GM23338 (cell line): ENCODE data around the gene TMEM53.

Experiments
- CREB1 ChIP-seq: fragments of 250-450 bp; sonication (Bioruptor Pico); IDR thresholded peaks from 2 replicates; pipeline ENCODE4 v1.5.0; 2020; ENCODE audit warnings: low read depth, mild to moderate bottlenecking, moderate library complexity
- CTCF ChIP-seq, 2 experiments: fragments of 200-600 bp in 1 of 2; sonication (generic) in 1 of 2; conservative IDR thresholded peaks; 2 replicates each; pipeline versions ENCODE4 v1.5.1 to v1.6.1; 2016 to 2017; ENCODE audit warnings: antibody characterized with exemption in 2 of 2, low read depth in 2 of 2, mild to moderate bottlenecking in 2 of 2, moderate library complexity in 1 of 2
- ETS1 ChIP-seq: IDR thresholded peaks from 2 replicates; pipeline ENCODE4 v1.6.1; 2016; ENCODE audit warnings: antibody characterized with exemption
- EZH2 ChIP-seq: fragments of 200-600 bp; sonication (generic); IDR thresholded peaks from one replicate; pipeline ENCODE4 v1.8.0; 2017; ENCODE audit warnings: antibody characterized with exemption, mild to moderate bottlenecking, low read depth; ENCODE audit not compliant: unreplicated experiment
- EZH2phosphoT487 ChIP-seq: fragments of 200-600 bp; sonication (generic); IDR thresholded peaks from one replicate; pipeline ENCODE4 v1.8.1; 2018; ENCODE audit warnings: antibody characterized with exemption; ENCODE audit not compliant: unreplicated experiment
- JUNB ChIP-seq: IDR thresholded peaks from one replicate; pipeline ENCODE4 v1.6.1; 2016; ENCODE audit warnings: antibody characterized with exemption; ENCODE audit not compliant: unreplicated experiment
- NANOG ChIP-seq: IDR thresholded peaks from 2 replicates; pipeline ENCODE4 v1.6.1; 2016; ENCODE audit warnings: antibody characterized with exemption, borderline replicate concordance
- POLR2AphosphoS5 ChIP-seq: IDR thresholded peaks from 2 replicates; pipeline ENCODE4 v1.6.1; 2016; ENCODE audit warnings: antibody characterized with exemption, low read depth
- REST ChIP-seq: IDR thresholded peaks from one replicate; pipeline ENCODE4 v1.6.1; 2018; ENCODE audit warnings: antibody characterized with exemption; ENCODE audit not compliant: unreplicated experiment
- STAT1 ChIP-seq: IDR thresholded peaks from one replicate; pipeline ENCODE4 v1.6.1; 2016; ENCODE audit warnings: antibody characterized with exemption; ENCODE audit not compliant: unreplicated experiment
- ZNF114 ChIP-seq: fragments of 250-450 bp; sonication (Bioruptor Pico); IDR thresholded peaks from 2 replicates; pipeline ENCODE4 v1.5.0; 2020; ENCODE audit warnings: mild to moderate bottlenecking, moderate library complexity
- ZNF331 ChIP-seq: fragments of 250-450 bp; sonication (Bioruptor Pico); IDR thresholded peaks from 2 replicates; pipeline ENCODE4 v1.5.0; 2020; ENCODE audit warnings: low read depth, mild to moderate bottlenecking, moderate library complexity

GRCh38 chr1:44631647-44632539 is 42.4 kb downstream of the TMEM53 start:
- TF ChIP-seq CTCF (conservative IDR thresholded peaks at IDR 0.05; ENCODE audit: low read depth in 2 of 2) (no peak), EZH2 (no peak), ZNF114 (CRISPR knock-in tag) (no peak), EZH2phosphoT487 (no peak), POLR2AphosphoS5 (peak; percentile 64), REST (no peak), STAT1 (no peak), CREB1 (CRISPR knock-in tag) (0 out of 2 replicates have a peak, but pooled peaks have one; percentile 32), ETS1 (no peak), JUNB (no peak), ZNF331 (CRISPR knock-in tag) (no peak), NANOG (no peak)
